Panc1 (cell line): ENCODE results near the gene AGRP. TPM values are rescaled to one million over a fixed set of nuclear protein-coding genes. Genes with fewer than 3 reads are reported as not detected.

Source experiments
- ATAC-seq: fragments of 200-7000 bp; cut with Tn5 transposase; 2 replicates; pipeline ENCODE4 v1.9.1; 2020; ENCODE audit warnings: mild to moderate bottlenecking, moderate library complexity
- BruUV-seq: library from RNA; stranded (reverse); fragments of 400-500 nt; replicated peaks from 2 replicates; lab custom pipeline; 2021; lab: Mats Ljungman, UMichigan
- CTCF ChIA-PET: fragments of 300-600 bp; sonication (Branson Sonifier 250); formaldehyde crosslinking; loops from one replicate; lab custom pipeline; 2022; ENCODE audit warnings: antibody characterized with exemption; lab: Charles Lee
- POLR2A ChIA-PET: fragments of 300-600 bp; sonication (Branson Sonifier 250); formaldehyde crosslinking; loops from one replicate; lab custom pipeline; 2022; ENCODE audit warnings: antibody characterized with exemption; lab: Charles Lee
- DNase-seq: peaks from one replicate; pipeline ENCODE4 v3.0.0-alpha.2; 2010; ENCODE audit warnings: low read depth, low spot score
- H3K27ac ChIP-seq: 2 replicates; pipeline ENCODE4 v1.5.1; 2011; ENCODE audit warnings: mild to moderate bottlenecking, low read length, inconsistent platforms
- H3K27me3 ChIP-seq: fragments of 200-500 bp; sonication (Bioruptor generic); 2 replicates; pipeline ENCODE4 v1.6.0; 2014; ENCODE audit warnings: low read length, inconsistent platforms; ENCODE audit not compliant: control insufficient read depth, insufficient read depth
- H3K36me3 ChIP-seq: fragments of 200-500 bp; sonication (Bioruptor generic); 2 replicates; pipeline ENCODE4 v1.5.1; 2014; ENCODE audit warnings: inconsistent platforms, mild to moderate bottlenecking, low read length, moderate library complexity; ENCODE audit not compliant: control insufficient read depth, insufficient read depth
- H3K4me1 ChIP-seq: 2 replicates; pipeline ENCODE4 v1.5.1; 2011; ENCODE audit warnings: inconsistent platforms, mild to moderate bottlenecking, low read length, moderate library complexity; ENCODE audit not compliant: control insufficient read depth, insufficient read depth
- H3K4me3 ChIP-seq, 2 experiments: 2 replicates each; pipeline ENCODE4 v1.5.1; 2011 to 2012; ENCODE audit warnings: low read depth in 2 of 2, low read length in 2 of 2, mild to moderate bottlenecking in 2 of 2, inconsistent platforms in 1 of 2, moderate library complexity in 1 of 2
- H3K9me3 ChIP-seq: fragments of 200-500 bp; sonication (Bioruptor generic); 2 replicates; pipeline ENCODE4 v1.5.1; 2014; ENCODE audit warnings: low read depth, mild to moderate bottlenecking, inconsistent platforms, low read length, moderate library complexity; ENCODE audit not compliant: control insufficient read depth, insufficient read depth
- POLR2AphosphoS5 ChIP-seq: IDR thresholded peaks from 2 replicates; pipeline ENCODE4 v1.6.1; 2012; ENCODE audit warnings: mild to moderate bottlenecking, low read depth, low read length, moderate library complexity
- SIN3A ChIP-seq: IDR thresholded peaks from 2 replicates; pipeline ENCODE4 v1.6.1; 2012; ENCODE audit warnings: low read depth, mild to moderate bottlenecking, low read length, moderate library complexity, borderline replicate concordance; ENCODE audit not compliant: insufficient read depth
- TCF7L2 ChIP-seq: IDR thresholded peaks from 2 replicates; pipeline ENCODE4 v1.6.1; 2011; ENCODE audit warnings: mild to moderate bottlenecking, low read depth, low read length, inconsistent platforms
- in situ Hi-C: cut with HindIII; loops from 2 replicates; pipeline ENCODE4 v1.10.0; 2016; ENCODE audit warnings: low sequenced_read_pairs, low pct_unique_long_range_greater_than_20kb
- intact Hi-C: fragments of 100-400 bp; cut with micrococcal nuclease; formaldehyde crosslinking; loops from one replicate; pipeline ENCODE4 v1.10.0; 2022; ENCODE audit not compliant: unreplicated experiment
- total RNA-seq: library from RNA; stranded (reverse); gene quantifications from one replicate; pipeline ENCODE4 v1.2.1, GENCODE V29; 2021; ENCODE audit not compliant: unreplicated experiment
- TF ChIP-seq, protein P1 (sequence below): fragments of 450-650 bp; IDR thresholded peaks from 2 replicates; pipeline ENCODE4 v1.5.1; 2017; ENCODE audit warnings: mild to moderate bottlenecking
- TF ChIP-seq, protein P2 (sequence below), 2 experiments: IDR thresholded peaks; 2 replicates each; pipeline ENCODE4 v1.6.1; 2011 to 2012; ENCODE audit warnings: low read depth in 2 of 2, control low read depth in 1 of 2, low read length in 1 of 2, mild to moderate bottlenecking in 1 of 2, moderate library complexity in 1 of 2; ENCODE audit not compliant: insufficient read depth in 1 of 2

The AGRP gene
- total RNA-seq, 1 experiment from 2014 or later: not detected

DNA sequence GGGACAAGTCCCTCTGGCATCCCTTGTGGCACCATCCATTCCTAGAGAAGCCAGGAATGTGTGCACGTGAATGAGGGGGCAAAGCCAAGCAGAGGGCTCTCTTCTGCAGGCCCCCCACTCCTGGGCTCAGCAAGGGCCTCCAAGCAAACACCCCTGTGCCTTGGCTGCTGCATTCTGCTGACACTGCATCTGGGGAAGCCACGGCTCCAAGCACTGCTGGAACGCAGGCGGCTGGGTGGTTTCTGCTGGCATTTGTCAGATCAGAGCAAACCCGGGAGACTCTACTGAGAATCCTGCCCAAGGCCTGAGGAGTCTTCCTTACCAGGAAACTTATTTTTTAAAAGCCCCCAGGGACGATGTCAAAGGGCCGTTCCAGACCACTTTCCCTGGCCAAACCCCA is 25.7 kb downstream of the AGRP start:
- ChIA-PET POLR2A (no interaction called here), CTCF (no interaction called here)
- TF ChIP-seq, protein P1, sequence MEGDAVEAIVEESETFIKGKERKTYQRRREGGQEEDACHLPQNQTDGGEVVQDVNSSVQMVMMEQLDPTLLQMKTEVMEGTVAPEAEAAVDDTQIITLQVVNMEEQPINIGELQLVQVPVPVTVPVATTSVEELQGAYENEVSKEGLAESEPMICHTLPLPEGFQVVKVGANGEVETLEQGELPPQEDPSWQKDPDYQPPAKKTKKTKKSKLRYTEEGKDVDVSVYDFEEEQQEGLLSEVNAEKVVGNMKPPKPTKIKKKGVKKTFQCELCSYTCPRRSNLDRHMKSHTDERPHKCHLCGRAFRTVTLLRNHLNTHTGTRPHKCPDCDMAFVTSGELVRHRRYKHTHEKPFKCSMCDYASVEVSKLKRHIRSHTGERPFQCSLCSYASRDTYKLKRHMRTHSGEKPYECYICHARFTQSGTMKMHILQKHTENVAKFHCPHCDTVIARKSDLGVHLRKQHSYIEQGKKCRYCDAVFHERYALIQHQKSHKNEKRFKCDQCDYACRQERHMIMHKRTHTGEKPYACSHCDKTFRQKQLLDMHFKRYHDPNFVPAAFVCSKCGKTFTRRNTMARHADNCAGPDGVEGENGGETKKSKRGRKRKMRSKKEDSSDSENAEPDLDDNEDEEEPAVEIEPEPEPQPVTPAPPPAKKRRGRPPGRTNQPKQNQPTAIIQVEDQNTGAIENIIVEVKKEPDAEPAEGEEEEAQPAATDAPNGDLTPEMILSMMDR: no peak
- no peak for TF ChIP-seq POLR2AphosphoS5
- no peak for TF ChIP-seq SIN3A
- TF ChIP-seq, protein P2, sequence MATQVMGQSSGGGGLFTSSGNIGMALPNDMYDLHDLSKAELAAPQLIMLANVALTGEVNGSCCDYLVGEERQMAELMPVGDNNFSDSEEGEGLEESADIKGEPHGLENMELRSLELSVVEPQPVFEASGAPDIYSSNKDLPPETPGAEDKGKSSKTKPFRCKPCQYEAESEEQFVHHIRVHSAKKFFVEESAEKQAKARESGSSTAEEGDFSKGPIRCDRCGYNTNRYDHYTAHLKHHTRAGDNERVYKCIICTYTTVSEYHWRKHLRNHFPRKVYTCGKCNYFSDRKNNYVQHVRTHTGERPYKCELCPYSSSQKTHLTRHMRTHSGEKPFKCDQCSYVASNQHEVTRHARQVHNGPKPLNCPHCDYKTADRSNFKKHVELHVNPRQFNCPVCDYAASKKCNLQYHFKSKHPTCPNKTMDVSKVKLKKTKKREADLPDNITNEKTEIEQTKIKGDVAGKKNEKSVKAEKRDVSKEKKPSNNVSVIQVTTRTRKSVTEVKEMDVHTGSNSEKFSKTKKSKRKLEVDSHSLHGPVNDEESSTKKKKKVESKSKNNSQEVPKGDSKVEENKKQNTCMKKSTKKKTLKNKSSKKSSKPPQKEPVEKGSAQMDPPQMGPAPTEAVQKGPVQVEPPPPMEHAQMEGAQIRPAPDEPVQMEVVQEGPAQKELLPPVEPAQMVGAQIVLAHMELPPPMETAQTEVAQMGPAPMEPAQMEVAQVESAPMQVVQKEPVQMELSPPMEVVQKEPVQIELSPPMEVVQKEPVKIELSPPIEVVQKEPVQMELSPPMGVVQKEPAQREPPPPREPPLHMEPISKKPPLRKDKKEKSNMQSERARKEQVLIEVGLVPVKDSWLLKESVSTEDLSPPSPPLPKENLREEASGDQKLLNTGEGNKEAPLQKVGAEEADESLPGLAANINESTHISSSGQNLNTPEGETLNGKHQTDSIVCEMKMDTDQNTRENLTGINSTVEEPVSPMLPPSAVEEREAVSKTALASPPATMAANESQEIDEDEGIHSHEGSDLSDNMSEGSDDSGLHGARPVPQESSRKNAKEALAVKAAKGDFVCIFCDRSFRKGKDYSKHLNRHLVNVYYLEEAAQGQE (IDR thresholded peaks at IDR 0.05; ENCODE audit: insufficient read depth in 1 of 2, low read depth in 2 of 2, low read length in 1 of 2): no peak
- TF ChIP-seq TCF7L2: no peak
- Histone ChIP-seq H3K36me3 (no peaks in the 10 kb centered on the region), H3K9me3 (no peaks in the 10 kb centered on the region), H3K4me3 (no peak overlapping the region), H3K27me3 (no peaks in the 10 kb centered on the region), H3K27ac (no peak overlapping the region), H3K4me1 (no peaks in the 10 kb centered on the region)
- in situ Hi-C loops (no loop called here), intact Hi-C loops (no loop called here)
- ATAC-seq: no peak
- BruUV-seq: no TSS peak
- no peak for DNase-seq

DNA sequence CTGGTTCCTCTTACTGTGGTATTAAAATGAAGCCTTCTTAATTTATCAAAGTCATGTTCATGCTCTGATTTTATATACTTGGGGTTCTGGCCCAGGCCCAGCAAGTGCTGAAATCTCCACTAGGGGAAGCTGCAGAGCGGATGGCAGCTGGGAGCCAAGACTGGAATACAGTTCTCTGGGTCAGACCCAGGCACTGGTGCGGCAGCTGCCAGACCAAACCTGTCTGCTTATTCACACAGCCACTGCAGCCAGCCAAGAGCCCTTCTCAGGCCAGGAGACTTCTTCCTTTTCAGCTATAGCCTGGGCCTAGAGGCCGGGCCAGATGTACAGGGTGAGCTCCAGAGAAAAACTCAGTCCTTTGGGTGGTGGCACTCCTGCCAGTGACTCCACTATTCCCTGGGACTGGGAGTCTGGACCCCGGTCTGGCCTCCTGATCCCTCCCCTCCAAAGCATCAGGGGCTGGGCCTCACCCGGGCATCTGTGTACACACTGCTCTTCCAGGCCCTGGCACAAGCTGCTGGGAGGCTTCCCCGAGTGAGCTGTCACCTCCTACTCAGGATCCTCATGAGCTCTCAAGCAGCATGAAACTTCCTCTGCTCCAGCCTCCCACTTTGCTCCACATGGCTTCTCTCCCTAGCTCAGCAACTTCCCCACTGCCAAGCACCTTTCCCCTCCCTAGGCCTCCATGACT is 26.8 kb downstream of the AGRP start:
- ChIA-PET CTCF (interaction anchor here (0.6 to 1.1 kb wide), 2 partner anchors 28 to 75 kb away, joined by 4 to 10 read pairs; no protein-coding TSS in a partner anchor), POLR2A (no interaction called here)
- Histone ChIP-seq H3K4me3 (no peak overlapping the region), H3K36me3 (no peaks in the 10 kb centered on the region), H3K4me1 (no peaks in the 10 kb centered on the region), H3K9me3 (no peaks in the 10 kb centered on the region), H3K27me3 (no peaks in the 10 kb centered on the region), H3K27ac (no peak overlapping the region)
- in situ Hi-C loops: no loop called here
- no TSS peak for BruUV-seq
- TF ChIP-seq POLR2AphosphoS5 (no peak), SIN3A (no peak), TCF7L2 (no peak)
- TF ChIP-seq, protein P2 (IDR thresholded peaks at IDR 0.05; ENCODE audit: insufficient read depth in 1 of 2, low read depth in 2 of 2, low read length in 1 of 2): no peak
- TF ChIP-seq, protein P1: no peak
- DNase-seq: no peak
- ATAC-seq: no peak
- intact Hi-C loops: no loop called here
